ENCODE results near the gene CTXND1.

The CTXND1 gene

DNA sequence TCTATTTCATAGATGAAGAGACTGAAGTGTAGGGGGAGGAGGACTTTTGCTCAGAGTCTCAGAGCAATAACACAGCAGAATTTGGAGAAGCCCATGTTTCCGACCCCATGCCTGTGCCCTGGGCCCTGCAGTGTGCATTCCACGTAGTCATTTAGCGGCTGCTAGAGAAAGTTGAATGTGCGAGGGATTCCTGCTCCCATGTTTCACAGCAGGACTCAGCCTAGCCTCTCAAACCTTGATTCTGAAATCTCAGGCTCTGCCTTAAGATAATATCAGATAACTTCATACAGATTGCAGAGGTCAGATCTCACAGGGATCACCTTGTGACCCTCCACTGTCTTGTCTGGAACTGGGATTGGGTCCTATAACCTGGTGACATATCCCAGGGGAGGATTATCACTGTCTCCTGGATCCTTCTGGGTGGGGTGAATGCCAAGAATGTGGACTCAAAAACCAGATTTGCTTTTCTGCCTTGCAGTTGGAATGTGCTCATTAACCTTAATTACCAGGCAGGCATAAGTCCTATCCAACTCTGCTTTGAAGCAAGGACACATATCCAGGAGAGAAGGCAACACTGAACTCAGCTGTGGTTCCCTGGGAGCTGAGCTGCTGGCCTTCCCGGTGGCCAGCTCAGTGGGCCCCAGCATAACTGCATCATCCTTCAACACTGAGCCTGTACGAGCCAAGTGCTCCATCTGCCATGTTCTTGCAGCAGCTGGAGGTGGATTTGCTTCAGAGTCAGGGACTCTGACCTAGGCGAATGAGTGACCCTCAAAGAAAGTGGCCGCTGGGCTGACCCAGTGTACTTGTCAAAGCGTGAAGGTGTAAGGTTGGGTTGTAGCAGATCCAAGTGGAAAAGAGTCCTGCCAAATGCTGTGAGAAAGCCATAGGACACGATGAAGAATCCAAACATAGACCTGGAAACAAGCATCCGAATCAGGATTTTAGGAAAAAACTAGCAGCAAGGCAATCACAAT, 43.0 kb downstream of the CTXND1 start:
- DNase-seq, result no peak

DNA sequence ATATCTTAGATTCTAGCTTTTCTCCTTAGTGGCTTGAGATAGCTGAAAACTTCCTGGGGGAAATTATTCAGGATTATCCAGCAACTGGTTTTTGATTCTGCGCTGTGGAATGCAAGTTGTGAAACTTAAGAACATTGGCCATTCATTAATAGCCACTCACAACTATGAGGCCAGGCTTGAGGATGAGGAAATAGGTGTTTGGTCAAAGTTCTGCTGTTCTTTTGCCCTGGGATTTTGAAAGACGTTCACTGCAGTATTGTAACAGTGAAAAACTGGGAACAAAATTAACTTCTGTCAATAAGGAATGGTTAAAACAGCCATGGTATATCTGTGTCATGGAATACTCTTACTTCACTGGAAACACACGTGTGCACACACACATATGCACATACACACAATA, 44.1 kb downstream of the CTXND1 start:
- DNase-seq, result no peak

DNA sequence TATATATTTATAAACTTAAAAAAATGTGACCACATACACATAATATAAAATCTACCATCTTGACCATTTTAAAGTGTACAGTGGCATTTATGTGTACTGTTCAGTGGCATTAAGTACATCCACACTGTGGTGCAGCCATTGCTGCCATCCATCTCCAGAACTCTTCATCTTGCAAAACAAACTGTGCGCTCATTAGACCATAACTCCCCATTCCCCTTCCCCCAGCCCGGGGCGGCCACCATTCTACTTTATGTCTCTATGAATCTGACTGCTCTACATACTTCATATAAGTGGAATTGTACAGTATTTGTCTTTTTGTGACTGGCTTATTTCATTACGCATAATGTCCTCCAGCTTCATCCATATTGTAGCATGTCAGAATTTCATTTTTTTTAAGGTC, 47.8 kb downstream of the CTXND1 start:
- no peak for DNase-seq

DNA sequence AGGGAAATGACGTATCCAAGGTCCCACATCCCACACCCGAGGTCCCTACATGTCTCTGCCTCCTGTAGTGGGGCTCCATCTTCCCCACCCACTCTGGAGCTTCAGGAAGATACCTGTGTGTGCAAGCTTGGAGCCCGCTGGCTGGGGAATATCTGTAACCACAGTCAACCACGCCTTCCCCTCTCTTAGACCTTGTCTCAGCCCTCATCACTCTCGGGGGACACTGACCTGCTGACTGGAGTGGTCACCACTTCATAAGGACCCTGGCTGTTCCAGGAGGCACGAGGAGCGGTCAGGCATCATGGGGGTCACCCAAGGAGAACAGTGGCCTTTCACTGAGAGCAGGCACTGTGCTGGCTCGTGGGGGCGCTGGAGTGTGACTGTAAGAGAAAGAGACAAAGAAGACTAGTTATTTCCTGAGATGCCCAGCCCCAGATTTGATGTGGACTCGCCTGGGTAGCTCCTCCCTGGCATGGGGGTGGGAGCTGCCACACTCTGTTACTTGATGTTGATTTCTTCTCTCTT, 48.6 kb downstream of the CTXND1 start:
- no peak for DNase-seq

DNA sequence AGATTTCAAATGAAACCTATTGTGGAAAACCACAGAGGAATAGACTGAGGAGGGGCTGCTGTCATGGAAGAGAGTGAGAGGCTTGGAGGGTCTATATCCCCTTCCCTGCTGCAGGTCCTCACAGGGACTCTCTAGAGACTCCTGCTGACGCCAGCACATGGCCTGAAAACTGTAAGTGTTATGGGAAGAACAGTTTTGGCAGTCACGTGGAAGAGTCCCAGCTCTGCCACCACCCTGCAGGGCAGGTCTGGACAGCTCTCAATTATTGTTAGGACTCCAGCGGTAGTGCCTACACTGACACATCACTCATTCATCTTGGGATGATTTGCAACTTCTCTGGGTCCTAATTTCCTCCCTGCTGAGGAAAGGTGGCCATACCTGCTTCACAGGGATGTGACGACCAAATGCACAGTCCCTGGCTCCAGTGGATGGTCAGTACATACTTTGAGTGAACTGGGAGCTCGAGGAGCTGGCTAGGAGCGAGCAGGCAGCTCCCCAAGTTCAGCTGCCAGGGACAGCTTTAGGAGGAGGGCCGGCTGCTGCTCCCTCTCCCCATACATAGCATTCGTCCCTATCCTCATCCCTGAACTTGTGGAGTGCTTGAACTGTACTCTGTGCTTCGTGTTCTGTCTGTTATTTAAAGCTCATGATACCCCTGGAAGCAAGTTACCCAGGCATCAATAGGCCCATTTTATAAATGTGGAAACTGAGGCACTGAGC, 49.2 kb downstream of the CTXND1 start:
- DNase-seq, result no peak

DNA sequence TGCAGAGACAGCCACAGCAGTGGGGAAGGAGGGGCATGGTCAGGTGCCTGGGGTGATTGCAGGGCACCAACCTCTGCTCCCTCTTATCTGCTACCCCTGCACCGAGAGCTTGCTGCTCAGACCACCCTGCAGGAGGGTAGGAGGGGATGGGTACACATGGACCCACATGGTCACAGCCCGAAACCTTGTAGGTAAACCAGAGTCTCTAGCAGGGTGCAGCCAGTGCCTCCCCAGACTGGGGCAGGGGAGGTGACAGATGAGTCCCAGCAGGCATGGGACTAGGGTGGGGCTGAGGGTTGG, 50.0 kb downstream of the CTXND1 start:
- no peak for DNase-seq

DNA sequence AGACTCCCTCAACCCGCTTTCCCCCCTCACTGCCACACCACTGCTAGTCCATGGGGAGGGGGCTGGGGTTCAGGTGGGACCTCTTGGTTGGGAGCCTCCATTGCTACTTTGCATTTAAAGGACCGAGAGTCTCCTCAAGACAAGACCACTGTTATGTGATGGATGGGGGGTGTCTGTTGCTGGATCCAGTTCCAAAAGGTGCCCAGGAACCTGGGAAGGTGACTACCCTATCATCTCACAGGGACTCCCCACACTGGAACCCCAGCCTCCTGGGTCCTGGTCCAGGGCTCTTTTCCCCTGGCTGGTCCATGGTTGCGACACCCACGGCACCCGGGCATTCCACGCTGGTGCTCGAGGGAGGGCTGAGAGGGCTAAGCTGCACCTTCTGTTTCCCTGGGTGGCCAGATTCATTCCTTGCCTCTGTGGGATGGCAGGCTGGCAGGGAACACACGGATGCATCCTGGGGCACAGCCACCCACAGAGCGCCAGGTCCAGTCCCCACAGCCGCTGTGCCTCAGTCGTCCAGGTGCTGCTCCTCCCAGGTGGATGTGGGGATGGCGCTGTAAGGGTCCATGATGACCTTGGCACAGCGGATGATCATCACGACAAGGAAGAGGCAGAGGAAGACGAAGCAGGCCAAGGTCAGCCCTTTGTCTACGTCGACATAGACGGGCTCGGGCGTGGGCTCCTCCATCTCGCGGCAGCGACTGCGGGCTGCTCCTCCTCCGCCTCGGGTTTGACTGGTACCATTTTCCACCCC, 50.6 kb downstream of the CTXND1 start:
- no peak for DNase-seq

DNA sequence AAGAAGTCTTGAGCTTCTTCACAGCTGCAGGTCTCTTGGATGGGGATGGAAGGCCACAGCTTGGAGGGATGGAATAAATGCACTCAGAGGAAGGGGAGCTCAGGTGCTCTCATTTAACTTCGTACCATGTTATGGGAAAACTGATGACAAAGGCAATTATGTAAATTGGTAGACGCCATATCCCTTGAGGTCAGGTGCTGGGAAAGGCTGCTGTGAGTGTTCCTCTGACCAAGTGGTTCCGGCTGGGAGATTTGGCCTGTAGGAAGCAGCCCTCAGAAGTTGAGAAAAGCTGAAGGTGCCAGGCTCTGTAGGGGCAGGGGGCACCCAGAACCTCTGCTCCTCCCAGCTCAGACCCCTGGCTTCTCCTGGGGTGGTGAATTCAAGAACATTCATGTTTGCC, 52.1 kb downstream of the CTXND1 start:
- DNase-seq, result no peak

DNA sequence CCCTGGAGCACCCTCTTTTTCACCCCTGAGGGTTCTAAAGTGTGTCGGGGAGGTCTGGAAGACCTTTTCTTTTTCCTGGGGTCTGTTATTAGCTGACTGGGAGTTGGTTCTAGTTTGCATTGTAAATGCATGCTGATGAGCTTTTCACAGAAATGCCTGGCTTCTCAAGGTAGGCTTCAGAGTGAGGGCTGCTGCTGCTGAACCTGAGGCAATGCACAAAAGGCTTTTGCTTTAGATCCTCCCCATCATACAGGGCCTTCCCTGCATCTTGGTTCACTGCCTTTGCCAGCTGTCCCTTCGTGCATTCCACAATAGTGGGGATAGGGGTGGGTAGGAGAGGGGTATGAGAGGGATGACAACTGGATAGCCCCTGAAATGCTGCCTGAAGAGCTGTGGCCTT, 52.6 kb downstream of the CTXND1 start:
- DNase-seq, result no peak

DNA sequence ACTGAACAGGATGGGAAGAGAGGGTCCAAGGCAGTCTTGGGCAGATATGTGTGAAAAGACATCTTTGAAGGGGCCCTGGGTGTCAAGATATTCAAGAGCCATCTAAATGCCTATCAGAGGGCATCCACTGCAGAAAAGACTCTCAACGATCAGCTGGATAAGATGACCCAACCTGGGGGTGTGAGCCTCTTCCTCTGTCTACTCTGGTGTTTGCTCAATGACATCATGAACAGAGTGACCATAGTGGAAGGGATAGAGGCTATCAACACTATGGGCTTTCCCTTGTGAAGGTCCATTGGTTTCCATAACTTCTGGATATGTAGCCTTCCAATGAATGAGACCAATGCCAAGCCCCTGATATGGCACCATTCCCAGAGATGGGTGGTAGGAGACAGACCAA, 57.1 kb downstream of the CTXND1 start:
- DNase-seq, result no peak

DNA sequence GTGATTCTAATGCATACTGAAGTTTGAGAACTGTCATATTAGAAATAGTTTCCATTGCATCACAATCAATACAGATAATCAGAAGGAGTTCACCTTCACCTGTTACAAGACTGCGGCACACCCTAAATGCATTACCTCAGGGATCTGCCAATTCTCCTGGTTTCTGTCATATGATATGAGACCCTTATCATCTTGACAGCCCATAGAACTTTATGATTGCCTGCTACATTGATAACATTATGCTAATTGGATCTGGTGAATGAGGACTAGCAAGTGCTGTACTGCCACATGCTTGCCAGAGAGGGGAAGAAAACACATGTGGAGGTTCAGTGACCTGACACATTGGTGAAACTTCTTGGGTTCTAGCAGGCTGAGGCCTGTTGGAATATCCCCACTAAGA, 57.8 kb downstream of the CTXND1 start:
- DNase-seq, result no peak

DNA sequence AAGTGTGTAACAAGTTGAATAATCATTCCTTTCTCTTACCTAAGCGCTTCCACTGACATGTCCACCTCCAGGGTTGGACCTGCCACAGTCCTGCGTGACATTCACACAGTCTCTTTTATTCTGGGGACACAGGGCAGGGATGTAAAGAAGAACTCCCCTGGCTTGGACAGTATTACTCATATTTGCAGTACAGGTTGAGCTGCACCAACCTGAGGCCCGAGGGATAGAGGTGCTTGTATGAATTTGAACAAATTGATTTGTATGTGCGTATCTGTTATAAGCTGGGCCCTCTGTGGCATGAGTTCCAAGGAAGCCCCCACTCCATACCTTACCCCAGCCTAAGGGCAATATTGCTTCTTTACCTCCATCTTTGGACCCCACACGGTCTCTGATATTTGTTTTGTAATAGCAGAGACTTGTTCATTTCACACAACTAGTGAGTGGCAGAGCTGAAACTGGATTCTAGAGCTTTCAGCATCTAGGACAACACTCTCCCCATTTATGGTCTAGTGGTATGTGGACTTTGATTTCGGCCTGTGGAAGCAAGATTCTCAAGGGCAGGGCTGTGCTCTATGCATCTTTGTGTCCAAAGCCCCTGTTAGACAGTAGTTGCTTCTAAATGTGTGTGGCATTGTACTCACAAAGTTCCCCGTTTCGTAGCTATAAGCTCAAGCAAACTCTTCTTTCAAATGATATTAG, 60.0 kb downstream of the CTXND1 start:
- no peak for DNase-seq

DNA sequence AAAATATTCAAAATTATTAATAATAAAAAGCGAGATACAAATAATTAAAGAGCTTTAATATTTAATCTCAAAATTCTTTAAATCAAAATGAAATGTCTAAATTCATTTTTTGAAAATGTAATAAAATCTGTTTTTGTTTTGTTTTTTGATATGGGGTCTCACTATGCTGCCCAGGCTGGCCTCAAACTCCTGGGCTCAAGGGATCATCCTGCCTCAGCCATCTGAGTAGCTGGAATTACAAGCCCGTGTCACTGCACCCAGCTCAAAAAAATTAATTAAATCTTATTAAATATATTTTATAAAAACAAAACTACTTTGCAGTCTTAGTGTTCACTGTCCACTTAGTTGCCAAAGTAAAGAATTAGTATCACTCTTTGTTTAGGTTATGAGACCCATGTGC, 60.8 kb downstream of the CTXND1 start:
- no peak for DNase-seq

DNA sequence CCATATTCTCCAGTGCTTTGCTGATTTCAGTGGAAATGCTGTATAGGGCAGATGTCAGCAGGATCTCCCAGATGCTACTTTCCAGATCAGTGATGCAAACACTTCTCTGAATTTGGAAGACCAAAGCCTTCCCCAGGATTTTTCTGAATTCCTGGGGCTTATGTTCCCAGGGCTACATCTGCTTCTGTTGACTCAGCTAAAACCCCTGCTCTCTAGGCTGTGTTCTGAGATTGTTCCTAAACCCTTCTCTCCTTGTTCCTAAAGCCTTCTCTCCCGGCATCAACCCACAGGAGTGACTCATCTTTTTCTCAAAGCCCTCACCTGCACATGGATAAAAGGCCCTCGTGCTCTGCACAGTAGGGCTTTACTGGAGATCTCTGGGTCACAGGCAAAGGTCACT, 63.8 kb downstream of the CTXND1 start:
- DNase-seq, result no peak

DNA sequence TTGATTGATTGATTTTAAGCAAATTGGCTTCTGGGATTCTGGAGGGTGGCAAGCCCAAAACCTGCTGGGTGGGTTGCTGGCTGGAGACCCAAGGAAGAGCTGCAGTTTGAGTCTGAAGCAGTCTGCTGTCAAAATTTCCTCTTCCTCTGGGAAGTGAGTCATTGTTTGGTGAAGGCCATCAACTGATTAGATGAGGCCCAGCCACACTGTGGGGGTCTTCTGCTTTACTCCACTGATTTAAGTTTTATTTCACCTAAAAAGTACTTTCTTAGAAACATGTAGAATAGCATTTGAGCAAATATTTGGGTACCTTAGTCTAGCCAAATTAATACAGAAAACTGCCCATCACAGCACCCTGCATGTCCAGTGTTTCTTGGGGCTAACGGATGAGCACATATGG, 65.4 kb downstream of the CTXND1 start:
- no peak for DNase-seq

DNA sequence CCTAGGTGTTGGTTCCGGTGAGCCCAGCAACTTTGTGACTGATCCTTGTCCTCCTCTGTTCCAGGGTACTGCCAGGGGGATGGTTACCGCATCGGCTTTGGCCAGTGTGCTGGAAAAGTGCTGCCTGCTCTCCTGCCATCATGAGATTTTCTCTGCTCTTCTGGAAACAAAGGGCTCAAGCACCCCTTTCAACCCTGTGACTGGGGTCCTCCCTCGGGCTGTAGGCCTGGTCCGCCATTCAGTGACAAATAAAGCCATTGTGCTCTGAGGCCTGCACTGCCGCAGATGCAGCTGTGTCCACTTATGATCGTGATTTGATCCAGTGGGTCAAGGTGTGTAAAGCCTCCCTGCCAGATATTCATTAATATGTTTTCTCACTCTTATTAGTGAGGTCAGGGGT, 65.9 kb downstream of the CTXND1 start:
- DNase-seq, result no peak

DNA sequence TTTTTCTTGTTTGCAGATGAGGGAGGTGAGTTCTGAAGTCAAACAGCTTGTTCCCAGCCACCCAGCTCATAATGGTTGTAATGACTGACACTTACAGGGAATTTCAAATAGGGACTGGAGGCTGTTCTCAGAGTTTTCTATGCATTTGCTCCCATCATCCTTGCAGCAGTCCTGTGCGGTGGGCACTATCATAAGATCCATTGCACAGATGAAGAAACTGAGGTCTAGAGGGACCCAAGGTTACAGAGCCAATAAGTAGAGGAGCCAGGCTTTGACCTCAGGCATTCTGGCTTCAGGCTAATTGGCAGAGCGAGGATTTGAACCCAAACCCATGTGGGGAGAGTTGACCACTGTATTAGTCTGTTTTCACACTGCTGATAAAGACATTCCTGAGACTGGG, 66.9 kb downstream of the CTXND1 start:
- DNase-seq, result no peak

DNA sequence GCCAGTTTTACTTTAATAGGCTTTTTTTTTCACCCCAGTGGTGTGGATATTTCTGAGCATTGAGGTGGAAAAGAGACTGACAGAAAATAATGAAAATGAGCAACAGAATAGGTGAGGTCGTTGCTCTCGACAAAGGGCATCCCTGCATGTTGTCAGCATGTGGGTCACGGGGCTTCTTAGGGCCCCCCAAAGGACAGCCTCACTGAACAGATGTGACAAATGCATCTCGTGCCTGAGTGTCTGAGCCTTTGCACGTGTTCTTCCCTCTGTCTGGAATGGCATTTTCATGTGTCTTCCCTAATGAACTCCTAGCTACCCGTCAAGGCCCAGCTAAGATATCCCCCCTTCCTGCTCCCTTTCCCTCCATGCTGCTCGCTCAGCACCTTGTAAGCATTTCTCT, 67.5 kb downstream of the CTXND1 start:
- DNase-seq, result no peak

DNA sequence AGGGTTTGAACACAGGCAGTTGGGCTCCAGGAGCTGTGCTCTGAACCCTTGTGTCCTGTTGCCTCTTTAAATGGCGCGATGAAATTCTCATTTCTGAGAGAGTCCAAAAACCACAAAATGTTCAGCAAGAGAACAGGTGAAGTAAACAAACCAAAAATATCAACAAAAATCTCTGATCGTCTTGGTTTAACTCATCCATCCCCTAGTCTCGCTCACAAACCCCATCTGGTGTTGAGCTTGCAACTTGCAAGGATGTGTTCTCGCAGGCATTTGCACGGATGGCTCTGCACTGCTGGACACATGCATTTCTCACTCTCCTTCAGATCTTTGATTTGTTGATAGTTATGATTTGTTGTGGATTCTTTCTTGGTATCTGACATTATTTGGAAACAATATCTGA, 68.1 kb downstream of the CTXND1 start:
- DNase-seq, result peak in 1 of 3 experiments; percentile 13

DNA sequence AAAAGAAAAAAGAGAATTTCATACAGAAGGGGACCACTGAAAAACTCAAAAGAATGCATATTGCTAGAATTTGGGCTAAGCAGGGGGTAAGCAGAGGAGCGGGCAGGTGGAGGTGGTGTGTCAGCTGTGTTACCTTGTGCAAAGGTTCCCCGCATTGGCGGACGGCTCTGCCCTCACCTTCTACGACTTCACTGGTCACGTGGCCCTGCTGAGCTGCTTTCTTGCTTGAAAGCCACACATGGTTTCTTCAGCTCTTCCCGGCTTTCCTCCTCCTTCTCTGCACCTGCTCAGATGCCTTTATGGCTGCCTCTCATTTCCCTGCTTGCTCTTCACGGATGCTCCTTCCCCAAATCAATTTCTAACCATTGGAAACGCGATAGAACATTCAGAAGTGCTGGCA, 68.7 kb downstream of the CTXND1 start:
- DNase-seq, result no peak

DNA sequence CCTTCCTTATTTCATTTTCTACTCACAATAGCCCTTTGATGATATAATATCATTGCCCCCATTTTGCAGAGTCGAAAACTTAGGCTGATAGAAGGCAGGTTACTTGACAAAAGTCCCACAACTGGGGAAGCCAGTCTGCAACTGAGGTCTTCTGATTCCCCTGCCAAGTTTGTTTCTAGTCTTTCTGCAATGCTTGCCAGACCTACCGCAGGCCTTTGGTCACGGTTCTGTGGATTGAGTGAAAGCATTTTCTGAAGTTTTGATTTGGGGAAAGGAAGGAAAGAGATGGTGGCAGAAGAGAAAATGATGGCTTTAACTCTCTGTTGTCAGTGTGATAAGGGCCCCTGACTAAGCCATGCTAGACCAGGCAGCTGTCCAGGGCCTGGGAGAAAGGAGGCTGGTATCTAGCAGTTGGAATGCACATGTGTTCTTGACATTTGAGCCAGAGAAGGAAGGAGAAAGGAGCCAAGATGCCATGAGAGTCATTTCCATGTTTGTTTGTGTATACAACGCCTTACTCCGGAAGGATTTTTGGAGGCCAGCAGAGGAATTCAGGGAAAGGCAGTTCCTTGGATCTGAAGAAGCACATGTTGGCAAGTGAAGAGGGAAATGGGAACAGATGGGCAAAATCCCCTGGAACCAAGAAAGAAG, 69.3 kb downstream of the CTXND1 start:
- DNase-seq, result no peak

DNA sequence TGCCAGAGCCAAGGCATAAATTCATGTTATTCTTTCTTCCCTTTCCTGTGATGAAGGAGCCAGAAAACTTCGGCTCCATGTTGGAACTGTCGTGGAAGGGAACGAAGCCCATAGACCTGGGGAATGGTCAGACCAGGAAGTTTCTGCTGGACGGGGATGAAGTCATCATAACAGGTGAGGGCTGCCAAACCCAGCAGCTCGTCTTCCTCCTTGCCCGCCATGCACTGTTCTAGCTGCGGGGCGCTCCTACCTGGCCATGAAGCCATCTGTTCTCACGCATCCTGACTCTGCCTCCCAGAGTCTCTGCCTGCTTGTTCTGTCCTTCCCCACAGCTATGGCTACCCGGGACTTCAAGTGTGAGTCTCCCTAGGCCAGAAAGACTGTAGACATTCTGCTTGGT, 71.0 kb downstream of the CTXND1 start:
- no peak for DNase-seq
